ENCODE results near the gene FUBP1. TPM values are rescaled to one million over a fixed set of nuclear protein-coding genes. Genes with fewer than 3 reads are reported as not detected.
"Not testable (repeated sequence)": the region's sequence is repeated elsewhere in the genome, so short reads cannot be mapped to it uniquely, and the experiment has no call there.

FUBP1 gene
- total RNA-seq, 1 experiment from 2014 or later: 169 TPM

GRCh38 chr1:78003882-78004718 lies 25.2 kb upstream of the FUBP1 start:
- BruUV-seq (replicated peaks): TSS peak; percentile 99
- intact Hi-C loops (cut with micrococcal nuclease): loop anchor here (1.0 kb wide), 2 partner anchors 25 to 110 kb away; partner anchors contain the start of gene FUBP1
- TF ChIP-seq, protein P1, sequence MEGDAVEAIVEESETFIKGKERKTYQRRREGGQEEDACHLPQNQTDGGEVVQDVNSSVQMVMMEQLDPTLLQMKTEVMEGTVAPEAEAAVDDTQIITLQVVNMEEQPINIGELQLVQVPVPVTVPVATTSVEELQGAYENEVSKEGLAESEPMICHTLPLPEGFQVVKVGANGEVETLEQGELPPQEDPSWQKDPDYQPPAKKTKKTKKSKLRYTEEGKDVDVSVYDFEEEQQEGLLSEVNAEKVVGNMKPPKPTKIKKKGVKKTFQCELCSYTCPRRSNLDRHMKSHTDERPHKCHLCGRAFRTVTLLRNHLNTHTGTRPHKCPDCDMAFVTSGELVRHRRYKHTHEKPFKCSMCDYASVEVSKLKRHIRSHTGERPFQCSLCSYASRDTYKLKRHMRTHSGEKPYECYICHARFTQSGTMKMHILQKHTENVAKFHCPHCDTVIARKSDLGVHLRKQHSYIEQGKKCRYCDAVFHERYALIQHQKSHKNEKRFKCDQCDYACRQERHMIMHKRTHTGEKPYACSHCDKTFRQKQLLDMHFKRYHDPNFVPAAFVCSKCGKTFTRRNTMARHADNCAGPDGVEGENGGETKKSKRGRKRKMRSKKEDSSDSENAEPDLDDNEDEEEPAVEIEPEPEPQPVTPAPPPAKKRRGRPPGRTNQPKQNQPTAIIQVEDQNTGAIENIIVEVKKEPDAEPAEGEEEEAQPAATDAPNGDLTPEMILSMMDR (IDR thresholded peaks at IDR 0.05; ENCODE audit: unreplicated experiment): no peak
- peak overlapping the region; percentile 88 for H3K4me3 Mint-ChIP-seq (ENCODE audit: unreplicated experiment)
- H3K27me3 Mint-ChIP-seq (ENCODE audit: insufficient read depth, unreplicated experiment): no peaks in the 10 kb centered on the region
- peaks cover 19% of the 10 kb centered on the region for H3K4me1 Mint-ChIP-seq (ENCODE audit: insufficient read depth, unreplicated experiment)
- peak; percentile 79 for DNase-seq (ENCODE audit: unreplicated experiment)
- H3K27ac Mint-ChIP-seq (ENCODE audit: low read depth, unreplicated experiment): peak overlapping the region; percentile 97
- no peaks in the 10 kb centered on the region for H3K9me3 Mint-ChIP-seq (ENCODE audit: unreplicated experiment)
- ChIA-PET POLR2A (interaction anchor here (0.7 to 17.0 kb wide), 35 partner anchors 8 to 616 kb away, joined by 3 to 598 read pairs (median 8); partner anchors contain the start of genes FUBP1, IFI44L, MIGA1 and USP33), CTCF (interaction anchor here (0.5 to 5.5 kb wide), 8 partner anchors 23 to 110 kb away, joined by 3 to 59 read pairs (median 6); partner anchors contain the start of gene FUBP1)
- H3K36me3 Mint-ChIP-seq (ENCODE audit: insufficient read depth, unreplicated experiment): peaks cover 9% of the 10 kb centered on the region

DNA sequence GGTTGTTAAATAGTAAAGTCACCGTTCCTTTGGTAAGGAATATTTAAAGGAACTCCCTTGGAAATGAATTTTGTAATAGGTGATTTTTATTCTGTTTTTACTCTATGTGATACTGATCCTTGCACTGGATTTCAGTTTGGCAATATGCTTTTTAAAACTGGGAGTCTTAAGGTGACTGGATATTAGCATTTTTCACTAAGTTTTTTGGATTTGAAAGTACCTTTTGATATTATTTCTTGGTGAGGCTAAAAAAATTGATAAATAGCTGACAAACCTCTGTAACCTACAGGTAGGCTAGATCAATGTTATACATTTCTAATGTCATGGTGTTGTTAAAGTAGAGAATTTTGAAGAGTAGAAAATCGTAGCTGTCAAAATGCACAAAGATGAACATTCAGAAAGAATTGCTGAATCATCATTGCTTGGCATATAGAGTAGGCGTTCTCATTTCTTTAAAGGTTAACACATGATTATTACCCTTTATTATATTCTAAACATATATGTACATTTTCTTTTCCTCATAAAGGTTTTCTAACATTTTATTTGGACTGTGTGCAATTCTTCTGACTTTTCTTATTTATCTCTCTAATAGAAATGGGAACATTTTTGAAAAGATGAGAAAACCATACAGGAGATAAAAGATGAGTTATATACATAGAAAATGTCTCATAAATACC lies 24.3 kb upstream of the FUBP1 start:
- H3K36me3 Mint-ChIP-seq (ENCODE audit: insufficient read depth, unreplicated experiment): peaks cover 10% of the 10 kb centered on the region
- ChIA-PET POLR2A (interaction anchor here (0.6 to 17.0 kb wide), 12 partner anchors 10 to 617 kb away, joined by 3 to 598 read pairs (median 16); partner anchors contain the start of genes FUBP1 and IFI44L), CTCF (interaction anchor here (0.6 to 5.5 kb wide), 4 partner anchors 21 to 111 kb away, joined by 3 to 59 read pairs (median 20); partner anchors contain the start of gene FUBP1)
- H3K4me1 Mint-ChIP-seq (ENCODE audit: insufficient read depth, unreplicated experiment): peaks cover 19% of the 10 kb centered on the region
- no peaks in the 10 kb centered on the region for H3K27me3 Mint-ChIP-seq (ENCODE audit: insufficient read depth, unreplicated experiment)
- no peaks in the 10 kb centered on the region for H3K9me3 Mint-ChIP-seq (ENCODE audit: unreplicated experiment)
- TF ChIP-seq, protein P1 (IDR thresholded peaks at IDR 0.05; ENCODE audit: unreplicated experiment): no peak
- H3K27ac Mint-ChIP-seq (ENCODE audit: low read depth, unreplicated experiment): peak overlapping the region; percentile 97
- H3K4me3 Mint-ChIP-seq (ENCODE audit: unreplicated experiment): peak overlapping the region; percentile 88
- intact Hi-C loops (cut with micrococcal nuclease): no loop called here
- peak; percentile 22 for DNase-seq (ENCODE audit: unreplicated experiment)
- no TSS peak for BruUV-seq (replicated peaks)

GRCh38 chr1:78000536-78000935 lies 21.7 kb upstream of the FUBP1 start:
- ChIA-PET CTCF (interaction anchor here (0.7 to 1.4 kb wide), 5 partner anchors 22 to 277 kb away, joined by 3 to 5 read pairs (median 4); partner anchors contain the start of gene FUBP1), POLR2A (interaction anchor here (17.0 kb wide), 1 partner anchor 22 kb away, joined by 598 read pairs; the partner anchor contains the start of gene FUBP1)
- intact Hi-C loops (cut with micrococcal nuclease); H3K4me3 Mint-ChIP-seq (ENCODE audit: unreplicated experiment); BruUV-seq (replicated peaks); H3K27ac Mint-ChIP-seq (ENCODE audit: low read depth, unreplicated experiment); H3K27me3 Mint-ChIP-seq (ENCODE audit: insufficient read depth, unreplicated experiment); DNase-seq (ENCODE audit: unreplicated experiment); H3K9me3 Mint-ChIP-seq (ENCODE audit: unreplicated experiment): not testable (repeated sequence)
- Mint-ChIP-seq H3K4me1 (ENCODE audit: insufficient read depth, unreplicated experiment) (peaks cover 17% of the 10 kb centered on the region), H3K36me3 (ENCODE audit: insufficient read depth, unreplicated experiment) (peaks cover 24% of the 10 kb centered on the region)

GRCh38 chr1:77996734-77997133 lies 17.9 kb upstream of the FUBP1 start:
- Mint-ChIP-seq H3K27me3 (ENCODE audit: insufficient read depth, unreplicated experiment) (no peaks in the 10 kb centered on the region), H3K4me1 (ENCODE audit: insufficient read depth, unreplicated experiment) (peaks cover 4% of the 10 kb centered on the region), H3K9me3 (ENCODE audit: unreplicated experiment) (no peaks in the 10 kb centered on the region), H3K27ac (ENCODE audit: low read depth, unreplicated experiment) (no peak overlapping the region), H3K36me3 (ENCODE audit: insufficient read depth, unreplicated experiment) (peaks cover 39% of the 10 kb centered on the region), H3K4me3 (ENCODE audit: unreplicated experiment) (no peak overlapping the region)
- ChIA-PET CTCF (interaction anchor here (0.8 to 1.7 kb wide), 3 partner anchors 12 to 117 kb away, joined by 3 to 6 read pairs (median 3); no protein-coding TSS in a partner anchor), POLR2A (interaction anchor here (2.3 to 17.0 kb wide), 2 partner anchors 8 to 18 kb away, joined by 20 to 598 read pairs; partner anchors contain the start of genes DNAJB4 and FUBP1)
- DNase-seq (ENCODE audit: unreplicated experiment): no peak
- BruUV-seq (replicated peaks): no TSS peak
- intact Hi-C loops (cut with micrococcal nuclease): no loop called here
- TF ChIP-seq, protein P1 (IDR thresholded peaks at IDR 0.05; ENCODE audit: unreplicated experiment): no peak
